Stimulated activated CD4-positive, alpha-beta T cell treated with anti-CD3 and anti-CD28 coated beads, Interleukin-1b, Interleukin-23, amount 100 ng/mL, for 24 hours (primary cell): ENCODE measurements around the gene DRD3.

Source experiments
- DNase-seq, 4 experiments: peaks; one replicate each; pipeline ENCODE4 v3.0.0-alpha.2; 2020; ENCODE audit warnings: low read depth in 4 of 4, low spot score in 1 of 4

DRD3 gene

GRCh38 chr3:114122027-114122709 is 56.7 kb downstream of the DRD3 start:
- no peak for DNase-seq

GRCh38 chr3:114120211-114120610 is 58.6 kb downstream of the DRD3 start:
- no peak for DNase-seq

- no peak for DNase-seq
Observed at GRCh38 chr3:114119776-114120175, 59.1 kb downstream of the DRD3 start.

DNA sequence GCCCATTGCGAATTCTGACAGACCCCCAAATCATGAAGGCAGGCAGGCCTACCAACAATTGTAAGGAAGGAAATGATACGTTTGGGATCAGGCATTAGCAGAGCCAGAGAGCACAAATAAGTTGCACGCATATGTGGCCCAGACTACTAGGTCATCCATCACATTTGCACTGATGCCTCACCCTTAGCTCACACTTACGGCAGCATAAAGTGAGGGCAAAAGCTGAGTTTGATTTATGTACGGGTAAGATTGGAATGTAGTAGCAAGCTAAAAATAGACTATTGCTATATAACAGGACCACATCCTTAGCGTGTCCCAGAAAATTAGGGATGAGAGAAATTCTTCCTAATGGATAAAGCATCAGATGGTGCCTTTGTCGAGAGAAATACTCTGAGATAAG is 63.7 kb downstream of the DRD3 start:
- DNase-seq, result no peak

DNA sequence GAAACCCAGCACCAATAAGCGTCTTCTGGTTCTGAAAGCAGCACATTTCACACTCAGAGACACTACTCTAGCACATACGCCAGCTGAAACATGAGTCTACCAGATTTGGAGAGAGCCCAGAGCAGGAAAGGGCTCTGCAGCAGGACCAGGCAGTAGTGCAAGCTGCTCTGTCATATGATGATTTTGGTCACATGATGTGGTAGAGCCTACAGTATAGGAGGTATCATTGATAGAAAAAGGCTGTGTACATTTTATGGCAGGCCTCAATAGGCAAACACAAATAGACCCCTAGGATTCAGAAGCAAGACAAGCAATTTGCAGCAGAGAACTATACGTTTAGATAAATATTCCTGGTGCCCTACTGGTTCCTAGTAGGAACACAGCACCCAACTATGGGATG is 64.1 kb downstream of the DRD3 start:
- no peak for DNase-seq

DNA sequence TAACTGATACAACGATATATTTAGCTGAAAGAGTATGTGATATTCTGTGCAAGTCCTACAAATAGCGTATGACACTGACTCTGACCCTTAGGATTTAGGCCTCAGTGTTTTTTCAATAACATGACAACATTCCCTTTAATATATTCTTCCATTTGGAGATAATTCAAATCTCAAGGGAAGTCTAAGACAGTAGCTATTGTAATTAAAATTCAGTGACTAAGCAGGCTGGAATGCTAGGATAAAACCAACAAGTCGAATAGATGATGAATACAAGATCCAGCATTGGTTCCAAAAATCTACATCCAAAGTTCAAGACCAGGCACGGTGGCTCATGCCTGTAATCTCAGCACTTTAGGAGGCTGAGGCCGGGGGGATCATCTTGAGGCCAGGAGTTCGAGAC is 66.2 kb downstream of the DRD3 start:
- no peak for DNase-seq

- no peak for DNase-seq
Observed at GRCh38 chr3:114111060-114111770, 67.6 kb downstream of the DRD3 start.

- DNase-seq, result no peak
Observed at GRCh38 chr3:114110439-114110838, 68.4 kb downstream of the DRD3 start.

DNA sequence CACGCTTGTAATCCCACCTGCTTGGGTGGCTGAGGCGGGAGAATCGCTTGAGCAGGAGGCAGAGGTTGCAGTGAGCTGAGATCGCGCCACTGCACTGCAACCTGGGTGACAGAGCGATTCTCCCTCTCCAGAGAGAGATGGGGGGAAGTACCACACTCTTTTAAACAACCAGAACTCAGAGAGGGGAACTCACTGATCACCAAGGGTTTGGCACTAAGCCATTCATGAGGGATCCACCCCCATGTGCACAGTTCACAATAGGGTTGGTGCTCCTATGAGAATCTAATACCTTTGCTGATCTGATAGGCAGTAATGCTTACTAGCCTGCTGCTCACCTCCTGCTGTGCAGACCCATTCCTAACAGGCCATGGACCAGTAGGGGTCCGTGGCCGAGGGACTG is 70.7 kb downstream of the DRD3 start:
- DNase-seq, result no peak

GRCh38 chr3:114104414-114104813 is 74.4 kb downstream of the DRD3 start:
- no peak for DNase-seq

GRCh38 chr3:114103858-114104257 is 75.0 kb downstream of the DRD3 start:
- DNase-seq, result no peak

DNA sequence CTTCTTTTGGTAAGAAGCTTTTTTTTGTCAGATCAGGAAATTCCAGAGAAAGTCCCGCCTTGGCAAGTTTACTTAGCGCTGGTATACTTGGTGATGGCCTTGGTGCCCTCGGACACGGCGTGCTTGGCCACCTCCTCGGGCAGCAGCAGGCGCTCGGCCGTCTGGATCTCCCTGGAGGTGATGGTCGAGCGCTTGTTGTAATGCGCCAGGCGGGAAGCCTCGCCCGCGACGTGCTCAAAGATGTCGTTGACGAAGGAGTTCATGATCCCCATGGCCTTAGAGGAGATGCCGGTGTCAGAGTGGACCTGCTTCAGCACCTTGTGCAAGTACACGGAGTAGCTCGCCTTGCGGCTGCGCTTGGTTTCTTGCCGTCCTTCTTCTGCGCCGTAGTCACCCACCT is 75.7 kb downstream of the DRD3 start:
- no peak for DNase-seq

GRCh38 chr3:114101101-114101500 is 77.8 kb downstream of the DRD3 start:
- DNase-seq, result no peak

- no peak for DNase-seq
Observed at GRCh38 chr3:114095796-114096195, 83.1 kb downstream of the DRD3 start.

DNA sequence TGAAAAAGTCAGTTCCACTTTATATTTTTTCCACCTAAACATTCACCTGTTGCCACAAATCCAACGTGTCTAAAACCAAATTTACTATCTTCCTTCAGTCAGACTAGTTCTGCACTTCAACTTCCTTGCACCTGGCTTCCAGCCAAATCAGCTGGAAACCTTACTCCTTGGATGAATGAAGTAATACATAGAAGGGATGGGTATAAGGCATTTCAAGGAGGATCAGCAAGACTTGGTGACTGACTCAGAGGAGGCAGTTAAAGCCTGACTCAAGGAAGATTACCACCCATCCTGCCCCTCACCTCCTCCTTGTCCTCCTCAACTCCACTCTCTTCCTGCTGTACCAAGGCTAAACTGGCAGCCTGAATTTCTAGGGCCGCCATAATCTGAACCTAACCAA is 85.3 kb downstream of the DRD3 start:
- DNase-seq, result no peak

DNA sequence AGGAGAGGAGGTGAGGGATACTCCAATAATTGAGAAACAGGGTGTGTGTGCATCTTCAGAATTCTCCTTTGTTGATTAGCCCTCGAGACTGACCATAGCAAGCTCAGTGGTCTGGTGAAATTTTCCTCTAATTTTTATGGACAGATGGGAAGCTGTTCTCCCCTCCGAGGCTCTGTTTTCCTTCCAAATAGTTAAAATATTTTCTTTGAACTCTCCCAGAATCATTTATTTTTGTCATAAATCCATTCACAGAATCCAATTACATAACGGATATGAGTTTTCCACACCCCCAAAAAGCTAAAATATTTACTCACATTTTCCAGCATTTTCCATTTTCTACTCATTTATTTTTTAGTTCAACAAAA is 85.9 kb downstream of the DRD3 start:
- no peak for DNase-seq

DNA sequence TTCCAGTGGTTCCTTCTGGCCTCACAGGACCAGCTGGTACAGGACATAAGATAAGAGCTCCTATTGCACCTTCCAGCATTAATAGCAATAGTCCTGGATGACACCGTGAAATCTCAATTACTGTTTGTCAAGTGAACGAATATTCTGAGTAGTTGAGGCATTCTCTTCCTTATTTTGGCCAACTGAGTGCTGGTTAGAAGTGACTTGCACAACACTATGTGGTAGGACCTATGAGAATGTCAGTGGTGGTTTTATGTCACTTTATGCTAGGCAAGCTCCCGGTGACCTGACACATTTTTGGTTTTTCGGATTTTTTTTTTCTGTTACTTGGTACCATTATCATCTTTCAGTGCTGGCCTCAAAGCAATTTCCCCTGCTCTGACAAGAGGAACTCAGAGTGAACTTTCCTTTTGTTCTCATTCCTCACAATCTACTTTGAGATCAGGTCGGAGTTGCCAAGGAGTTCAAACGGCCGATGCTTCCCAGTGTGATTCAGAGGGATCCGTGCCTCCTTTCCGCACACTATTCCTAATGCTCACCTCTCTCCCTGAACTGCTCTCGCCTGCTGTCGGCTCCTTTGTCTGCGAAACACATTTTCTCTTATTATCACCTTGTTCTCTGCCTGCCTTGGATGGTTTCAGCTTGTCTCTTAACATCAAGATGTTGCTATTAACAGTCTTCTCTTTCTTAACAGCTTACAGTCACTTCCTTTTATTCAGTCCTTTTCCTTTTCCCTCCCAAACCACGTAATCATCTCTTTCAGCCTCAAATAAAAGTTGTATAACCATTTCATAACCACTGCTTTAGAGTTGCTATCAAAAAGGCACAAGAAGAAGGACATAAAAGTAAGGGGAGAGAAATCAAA is 86.5 kb downstream of the DRD3 start:
- no peak for DNase-seq

DNA sequence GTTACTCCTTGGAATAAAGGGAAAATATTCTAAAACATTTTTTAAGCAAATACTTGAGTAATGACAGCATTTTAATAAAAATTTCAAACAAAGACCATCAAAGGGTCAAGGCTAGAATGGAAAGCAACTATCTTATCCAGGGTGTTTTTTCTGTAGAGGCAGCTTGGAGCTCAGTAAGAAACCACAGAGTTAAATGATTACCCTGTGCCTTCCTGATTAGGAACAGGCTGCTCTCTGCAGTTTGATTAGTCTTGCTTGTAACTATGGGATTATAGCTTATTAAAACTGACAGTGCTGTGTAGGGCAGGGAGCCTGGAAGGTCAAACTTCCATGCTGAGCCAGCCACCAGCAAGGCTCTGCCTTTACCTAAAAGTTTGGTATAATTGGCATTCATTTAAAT is 89.2 kb downstream of the DRD3 start:
- no peak for DNase-seq

GRCh38 chr3:114086356-114086755 is 92.5 kb downstream of the DRD3 start:
- no peak for DNase-seq

DNA sequence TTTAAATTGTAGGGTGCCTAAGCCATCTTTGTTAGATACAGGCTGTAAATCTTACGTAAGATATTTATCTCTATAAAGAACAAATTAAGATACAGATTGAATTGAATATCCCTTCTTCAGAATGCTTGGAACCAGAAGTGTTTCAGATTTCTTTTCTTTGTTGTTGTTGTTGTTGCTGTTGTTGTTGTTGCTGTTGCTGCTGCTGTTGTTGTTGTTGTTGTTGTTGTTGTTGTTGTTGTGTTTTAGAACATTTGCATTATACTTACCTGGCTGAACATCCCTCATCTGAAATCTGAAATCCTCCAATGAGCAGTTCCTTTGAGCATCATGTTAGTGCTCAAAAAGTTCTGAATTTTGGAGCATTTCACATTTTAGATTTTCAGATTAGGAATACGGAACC is 95.7 kb downstream of the DRD3 start:
- DNase-seq, result no peak

DNA sequence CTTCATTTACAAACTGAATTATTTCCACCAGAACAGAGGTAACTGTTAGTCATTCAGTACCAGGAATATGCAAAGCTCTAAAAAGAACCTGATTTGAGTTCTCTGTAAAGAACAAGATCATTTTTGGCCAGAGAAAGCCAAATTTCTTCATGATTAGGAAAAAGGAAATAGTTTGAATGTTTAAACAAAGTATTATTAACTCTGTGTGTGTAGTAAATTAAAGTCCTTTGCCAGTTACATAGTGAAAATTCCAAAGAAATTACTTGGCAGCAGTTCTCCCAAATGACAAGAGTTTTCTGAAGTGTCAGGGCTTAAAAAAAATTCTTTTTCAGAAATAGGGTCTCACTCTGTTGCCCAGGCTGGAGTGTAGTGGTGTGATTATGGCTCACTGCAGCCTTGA is 97.8 kb downstream of the DRD3 start:
- DNase-seq, result no peak

DNA sequence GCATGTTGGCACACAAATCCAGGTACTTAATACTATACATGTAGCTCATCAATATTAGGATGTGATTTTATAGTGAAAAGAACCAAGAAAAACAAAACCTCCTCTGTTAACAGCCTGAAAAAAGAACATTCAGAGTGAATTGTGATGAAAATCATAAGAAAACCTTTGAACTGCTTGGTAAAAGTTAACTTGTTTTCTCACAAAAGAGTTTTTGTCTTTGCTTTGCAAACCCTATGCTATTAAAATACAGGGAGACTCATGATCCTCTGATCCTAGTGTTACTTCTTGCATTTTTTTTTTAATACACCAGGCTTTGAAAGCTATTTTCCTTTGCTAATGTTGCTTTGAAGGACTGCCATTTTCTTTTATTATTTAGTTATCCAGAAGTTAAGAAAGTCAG is 98.7 kb downstream of the DRD3 start:
- DNase-seq, result no peak
